H54 (cell line): ENCODE results near the gene PRPF38A.

Source experiments
- DNase-seq: peaks from one replicate; pipeline ENCODE4 v3.0.0; 2011; ENCODE audit warnings: low spot score, mixed read lengths; ENCODE audit not compliant: insufficient read length
- FAIRE-seq: peaks from 3 replicates; lab custom pipeline; 2011; peaks lifted over from hg19 to GRCh38; lab: Jason Lieb, UNC
- POLR2A ChIP-seq: IDR thresholded peaks from 2 replicates; pipeline ENCODE4 v1.6.1; 2011; ENCODE audit warnings: low read depth, mild to moderate bottlenecking, low read length

PRPF38A gene

GRCh38 chr1:52461821-52462220 lies 57.4 kb downstream of the PRPF38A start:
- FAIRE-seq (no peak), DNase-seq (no peak)
- no peak for TF ChIP-seq POLR2A

- no peak for TF ChIP-seq POLR2A
- no peak for FAIRE-seq
Observed at GRCh38 chr1:52463891-52464290, 59.5 kb downstream of the PRPF38A start.

GRCh38 chr1:52469108-52469507 lies 64.7 kb downstream of the PRPF38A start:
- DNase-seq (no peak), FAIRE-seq (no peak)
- no peak for TF ChIP-seq POLR2A

More at GRCh38 chr1:52463891-52464290, 59.5 kb downstream of the PRPF38A start:
- DNase-seq = no peak
